NCI-H226 (cell line): ENCODE data around the gene LITAFD.
"Not testable (repeated sequence)": the region's sequence is repeated elsewhere in the genome, so short reads cannot be mapped to it uniquely, and the experiment has no call there.

Experiments used
- DNase-seq: peaks from one replicate; pipeline ENCODE4 v3.0.0-alpha.2; 2015

Gene LITAFD

DNA sequence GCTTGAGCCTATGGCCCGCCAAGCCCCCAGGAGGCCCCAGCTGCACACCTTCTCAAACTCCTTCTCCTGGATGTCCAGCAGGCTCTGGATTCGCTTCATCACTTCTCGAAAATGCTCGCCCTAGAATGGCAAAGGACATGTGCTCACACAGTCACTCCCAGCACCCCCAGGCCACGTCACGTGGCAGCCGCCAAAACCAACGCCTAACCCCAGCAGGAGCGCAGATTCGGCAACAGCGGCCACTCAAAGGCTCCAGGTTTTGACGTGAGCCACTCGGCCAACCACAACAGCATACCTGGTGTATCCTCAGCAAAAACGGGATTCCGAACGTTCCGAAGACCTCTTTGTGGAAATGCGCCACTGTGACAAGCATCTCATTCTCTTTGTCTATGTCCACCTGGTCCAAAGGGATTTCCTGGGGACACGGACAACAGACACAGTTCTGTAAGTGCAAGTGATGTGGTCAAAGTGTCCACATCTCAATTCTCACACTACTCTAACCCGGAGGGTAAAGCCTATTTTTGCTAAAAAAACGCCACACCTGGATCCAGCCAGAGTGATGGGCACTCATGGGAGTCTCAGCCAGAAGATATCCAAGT lies 12.7 kb downstream of the LITAFD start:
- no peak for DNase-seq

- DNase-seq = no peak
Measured at GRCh38 chr16:8898660-8899318, 16.6 kb downstream of the LITAFD start.

DNA sequence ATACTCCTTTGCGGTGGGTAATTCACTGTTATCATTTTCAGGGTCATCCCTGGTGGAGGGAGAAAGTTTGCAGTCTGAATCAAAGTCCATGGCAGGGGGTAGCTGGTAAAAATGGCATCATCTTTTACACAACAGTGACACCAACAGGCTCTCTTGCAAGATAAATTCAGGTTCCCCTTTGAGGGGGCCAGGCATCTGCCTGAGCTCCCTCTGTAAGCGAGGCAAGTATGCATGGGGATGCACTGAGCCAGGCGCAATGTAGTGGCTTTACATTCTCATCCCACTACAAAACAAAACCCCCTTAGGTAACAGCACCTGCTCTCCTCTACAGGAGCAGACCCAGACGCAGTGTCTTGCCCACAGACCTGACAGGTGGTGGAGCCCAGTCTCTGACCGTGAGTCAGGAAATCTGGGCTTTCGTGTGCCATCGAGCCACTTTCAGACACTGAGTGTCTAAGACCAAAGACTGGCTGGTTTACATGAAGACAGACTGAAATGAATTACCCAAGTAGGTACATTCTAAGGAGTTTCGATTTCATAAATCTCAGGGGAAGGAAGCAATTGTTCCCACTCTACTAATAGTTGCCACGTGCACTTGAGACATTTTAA lies 17.7 kb downstream of the LITAFD start:
- no peak for DNase-seq

- DNase-seq = no peak
Measured at GRCh38 chr16:8900343-8900742, 18.2 kb downstream of the LITAFD start.

DNA sequence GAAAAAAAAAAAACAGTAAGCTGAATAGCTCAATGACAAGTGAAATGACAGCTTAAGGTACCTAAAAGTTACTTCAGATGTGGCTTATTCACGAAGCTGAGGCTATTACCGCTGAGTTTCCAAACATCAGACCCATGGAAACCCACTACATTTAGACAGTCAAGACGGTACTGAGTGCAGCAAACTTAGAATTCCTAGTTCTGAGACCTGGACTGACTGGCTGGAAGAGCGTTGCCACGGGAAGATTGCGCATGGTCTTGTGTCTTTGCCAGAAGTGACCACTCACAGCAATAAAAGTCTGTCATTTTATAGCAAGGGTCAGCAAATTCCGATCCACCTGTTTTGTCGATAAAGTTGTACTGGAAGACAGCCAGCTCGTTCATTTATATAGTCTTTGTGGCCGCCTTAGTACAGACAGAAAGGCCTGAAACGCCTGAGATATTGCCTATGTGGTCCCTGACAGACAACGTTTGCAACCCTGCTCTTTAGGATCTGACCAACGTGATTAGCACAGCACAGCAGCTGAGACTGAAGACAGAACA lies 19.2 kb downstream of the LITAFD start:
- no peak for DNase-seq

- no peak for DNase-seq
Measured at GRCh38 chr16:8903004-8903403, 20.9 kb downstream of the LITAFD start.

GRCh38 chr16:8904018-8904430 lies 21.9 kb downstream of the LITAFD start:
- no peak for DNase-seq

GRCh38 chr16:8905168-8905762 lies 23.1 kb downstream of the LITAFD start:
- no peak for DNase-seq

DNA sequence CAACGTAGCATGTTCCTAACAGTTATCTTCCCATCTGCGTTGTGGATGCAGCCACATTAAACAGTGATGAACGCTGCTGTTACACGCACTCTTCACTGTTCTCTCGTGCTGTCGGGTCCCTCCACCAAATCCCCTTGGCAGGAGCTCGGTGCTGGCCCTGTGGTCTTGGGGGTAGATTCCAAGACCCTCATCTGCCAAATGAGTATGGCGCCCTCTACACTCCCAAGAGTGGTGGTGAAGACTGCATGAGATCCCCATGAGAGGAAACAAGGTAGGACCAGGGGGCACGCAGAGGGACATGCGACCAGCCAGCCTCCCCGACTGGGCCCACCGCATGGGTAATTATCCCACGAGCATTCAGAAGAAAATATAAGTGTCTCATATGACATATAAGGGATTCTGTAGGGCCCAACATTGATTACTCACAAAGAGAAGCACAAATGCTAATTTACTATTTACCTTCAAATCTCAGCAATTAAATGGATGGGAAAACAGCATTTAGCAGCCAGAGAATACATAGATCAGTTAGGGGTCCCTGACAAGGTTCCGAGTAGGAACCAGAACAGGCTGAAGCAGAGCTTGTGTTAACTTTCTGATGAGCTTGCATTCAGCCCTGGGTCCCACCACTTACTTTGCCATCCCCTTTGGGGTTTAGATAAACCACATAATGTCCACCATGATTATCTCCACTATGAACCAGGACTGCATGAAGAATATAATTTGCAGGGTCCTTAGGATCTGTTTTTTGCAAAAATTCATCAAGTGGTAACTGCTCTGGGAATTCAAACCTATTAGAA lies 23.8 kb downstream of the LITAFD start:
- DNase-seq = no peak

DNA sequence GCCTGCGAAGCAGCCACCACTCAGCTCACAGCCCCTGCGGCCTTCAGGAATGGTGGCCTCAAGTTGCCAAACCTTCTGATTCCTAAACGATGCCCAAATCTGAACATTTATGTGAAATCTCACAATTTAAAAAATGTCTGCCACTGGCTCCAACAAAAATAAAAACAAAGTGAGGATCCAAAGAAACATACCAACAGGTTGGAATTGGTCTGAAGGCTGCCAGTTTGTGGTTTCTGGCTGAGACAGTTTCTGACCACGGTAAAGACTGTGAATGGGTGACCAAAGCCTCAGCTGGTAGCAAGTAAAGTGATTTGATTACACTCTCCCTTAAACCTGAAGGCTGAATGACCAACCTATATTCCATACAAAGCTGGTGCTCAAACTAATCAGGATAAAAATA lies 24.9 kb downstream of the LITAFD start:
- no peak for DNase-seq

- no peak for DNase-seq
Measured at GRCh38 chr16:8908810-8909468, 26.8 kb downstream of the LITAFD start.

GRCh38 chr16:8910811-8911210 lies 28.7 kb downstream of the LITAFD start:
- no peak for DNase-seq

- DNase-seq = no peak
Measured at GRCh38 chr16:8912793-8913192, 30.6 kb downstream of the LITAFD start.

DNA sequence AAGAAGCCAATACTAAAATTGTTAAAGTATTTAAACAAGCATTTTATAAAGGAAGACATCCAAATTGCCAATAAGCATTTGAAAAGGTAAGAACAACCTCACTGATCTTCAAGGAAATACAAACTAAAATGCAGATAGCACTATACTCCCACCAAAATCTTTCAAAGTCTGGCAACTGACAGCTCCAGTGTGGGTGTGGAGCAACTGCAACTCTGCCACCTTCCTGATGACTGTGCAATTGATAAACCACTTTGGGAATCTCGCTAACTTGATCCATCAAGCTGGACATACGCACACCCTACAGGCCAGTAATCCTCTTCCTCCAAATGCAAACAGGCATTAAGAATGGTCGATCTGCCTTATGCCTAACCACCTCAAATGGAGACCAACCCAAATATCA lies 31.9 kb downstream of the LITAFD start:
- DNase-seq = no peak

DNA sequence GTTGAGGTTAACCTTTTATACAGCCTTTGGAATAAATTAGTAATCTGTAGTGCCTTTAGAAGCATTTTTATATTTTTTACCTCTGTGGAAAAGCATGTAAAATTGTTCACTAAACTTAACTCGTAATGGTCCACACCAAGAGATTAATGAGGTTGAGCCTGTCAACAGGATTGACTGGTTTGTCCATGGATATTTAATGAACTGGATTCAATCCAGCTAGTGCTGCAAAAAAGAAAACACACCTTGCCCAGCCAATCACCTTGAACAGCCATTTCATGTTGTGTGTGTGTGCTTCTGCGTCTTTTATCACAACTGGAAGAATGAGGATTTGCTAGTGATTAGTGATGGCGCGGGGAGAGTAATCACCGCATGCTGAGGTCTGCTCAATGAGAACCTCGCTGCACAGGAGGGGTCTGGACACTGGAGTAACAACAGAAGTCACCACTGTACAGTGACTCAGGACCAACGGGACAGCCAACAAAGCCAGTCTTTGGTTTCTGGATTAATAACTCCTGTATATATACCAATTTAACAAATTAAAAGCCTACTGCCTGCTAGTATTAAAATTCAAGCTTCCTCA lies 33.7 kb downstream of the LITAFD start:
- no peak for DNase-seq

DNA sequence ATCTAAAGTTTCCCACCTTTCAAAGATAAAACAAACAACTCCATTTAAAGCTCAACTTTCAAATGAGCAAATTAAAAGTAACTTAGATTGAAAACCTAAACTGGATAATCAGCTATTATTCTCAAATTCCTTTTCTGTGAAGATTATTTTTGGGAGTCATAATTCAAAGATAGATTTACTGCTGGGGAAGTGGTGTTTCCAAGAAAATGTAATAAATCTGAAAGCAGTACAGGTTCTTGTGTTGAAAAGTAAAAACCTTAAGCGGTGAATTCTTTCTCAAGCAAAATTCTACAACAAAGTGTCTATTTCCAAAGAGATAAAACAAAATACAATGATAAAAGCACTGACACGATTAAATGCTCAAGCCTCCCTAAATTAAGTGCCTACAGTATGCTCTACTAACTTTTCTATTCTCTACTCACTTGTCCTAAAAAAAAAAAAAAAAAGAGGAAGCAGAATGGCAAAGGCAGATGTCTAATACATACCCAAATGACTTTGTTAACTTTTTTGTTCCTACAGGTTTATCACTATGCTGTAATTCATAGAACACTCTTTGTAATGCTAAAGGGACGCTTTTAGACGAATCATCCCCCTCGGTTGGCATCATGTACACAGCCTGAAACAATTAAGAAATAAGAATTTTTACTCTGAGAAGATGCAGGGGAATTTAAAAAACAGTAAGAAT lies 34.5 kb downstream of the LITAFD start:
- DNase-seq = no peak

DNA sequence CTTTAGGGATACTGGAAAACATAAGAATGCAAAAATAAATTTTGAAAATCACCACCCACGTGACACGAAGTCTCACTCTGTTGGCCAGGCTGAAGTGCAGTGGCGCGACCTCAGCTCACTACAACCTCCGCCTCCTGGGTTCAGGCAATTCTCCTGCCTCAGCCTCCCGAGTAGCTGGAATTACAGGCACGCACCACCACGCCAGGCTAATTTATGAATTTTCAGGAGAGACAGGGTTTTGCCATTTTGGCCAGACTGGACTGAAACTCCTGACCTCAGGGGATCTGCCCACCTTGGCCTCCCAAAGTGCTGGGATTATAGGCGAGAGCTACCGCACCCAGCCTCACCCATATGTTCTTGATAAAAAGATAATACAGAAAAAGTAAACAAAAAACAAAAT lies 35.2 kb downstream of the LITAFD start:
- not testable (repeated sequence) for DNase-seq

DNA sequence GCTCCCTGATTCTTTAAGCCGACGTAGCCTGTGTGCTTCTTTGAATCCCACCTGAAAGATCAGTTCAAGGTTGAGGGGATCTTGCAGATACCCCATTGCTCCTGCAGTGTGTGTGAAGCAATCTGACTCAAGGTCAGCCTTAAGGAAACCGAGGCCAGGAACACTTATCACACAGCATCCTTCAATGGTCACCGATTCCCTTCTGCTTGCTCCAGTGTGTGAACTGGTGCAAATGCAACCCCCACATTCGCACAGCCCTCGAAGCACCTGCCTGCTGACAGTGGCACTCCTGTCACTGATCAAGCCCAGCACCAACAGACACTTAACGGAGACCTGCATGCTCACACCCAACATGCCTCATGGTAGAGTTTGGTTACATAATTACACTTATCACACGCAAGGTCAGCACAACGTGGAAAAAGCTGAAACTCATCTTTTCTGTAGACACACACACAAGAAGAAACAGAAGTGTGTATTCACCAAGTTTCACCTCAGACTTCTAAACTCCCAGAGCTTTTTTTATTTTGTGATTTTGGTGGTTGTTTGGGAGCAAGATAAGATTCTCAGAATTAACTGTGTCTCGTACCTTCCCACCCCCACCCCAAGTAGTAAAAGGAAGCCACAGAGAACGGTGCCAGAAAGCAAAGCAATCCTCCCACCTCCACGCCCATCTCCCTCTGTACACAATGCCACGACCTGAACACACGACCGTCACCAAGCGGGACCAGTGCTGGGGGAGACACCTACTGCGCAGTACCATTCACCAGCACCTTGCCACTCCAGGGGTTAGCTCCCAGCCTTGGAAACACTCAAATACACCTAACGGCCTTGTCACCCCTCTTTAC lies 37.2 kb downstream of the LITAFD start:
- no peak for DNase-seq

GRCh38 chr16:8919934-8920462 lies 37.8 kb downstream of the LITAFD start:
- DNase-seq = no peak

- DNase-seq = no peak
Measured at GRCh38 chr16:8920645-8921346, 38.6 kb downstream of the LITAFD start.
